Heart left ventricle (tissue), 16 donors: ENCODE data around the gene AGER. TPM values are rescaled to one million over a fixed set of nuclear protein-coding genes. Genes with fewer than 3 reads are reported as not detected.

Experiments
- ATAC-seq, 4 donors: fragments of 200-7000 bp; cut with Tn5 transposase; one replicate each; pipeline ENCODE4 v1.9.1; 2020 to 2022; ENCODE audit warnings: moderate library complexity in 4 of 4, mild to moderate bottlenecking in 3 of 4, moderate number of reproducible peaks in 1 of 4
- DNase-seq, 5 donors: peaks; one replicate each; pipeline ENCODE4 v3.0.0-alpha.2; 2020
- H3K27ac ChIP-seq, 12 donors: fragments of 200-600 bp; sonication (generic) in 4 of 12; one replicate each; pipeline versions ENCODE4 v1.5.0 to v1.8.0; 2016 to 2022; ENCODE audit warnings: mild to moderate bottlenecking in 2 of 12
- H3K27me3 ChIP-seq, 9 donors: fragments of 200-600 bp; sonication (generic) in 2 of 9; one replicate each; pipeline versions ENCODE4 v1.5.1 to v1.8.0; 2016 to 2022; ENCODE audit warnings: mild to moderate bottlenecking in 3 of 9
- H3K36me3 ChIP-seq, 9 donors: fragments of 200-600 bp; sonication (generic) in 2 of 9; one replicate each; pipeline versions ENCODE4 v1.5.0 to v1.8.0; 2018 to 2022; ENCODE audit warnings: mild to moderate bottlenecking in 2 of 9
- H3K4me1 ChIP-seq, 12 donors: fragments of 200-600 bp; sonication (generic) in 4 of 12; one replicate each; pipeline versions ENCODE4 v1.5.0 to v1.8.0; 2016 to 2022; ENCODE audit warnings: mild to moderate bottlenecking in 3 of 12
- H3K4me3 ChIP-seq, 12 donors: fragments of 200-600 bp; sonication (generic) in 4 of 12; one replicate each; pipeline versions ENCODE4 v1.5.0 to v1.8.0; 2017 to 2022; ENCODE audit warnings: mild to moderate bottlenecking in 9 of 12, moderate library complexity in 4 of 12
- H3K9me3 ChIP-seq, 12 donors: fragments of 200-600 bp; sonication (generic) in 4 of 12; one replicate each; pipeline versions ENCODE4 v1.5.0 to v1.8.0; 2016 to 2022; ENCODE audit warnings: mild to moderate bottlenecking in 1 of 12
- CTCF ChIP-seq, 12 donors: fragments of 200-600 bp; sonication (generic) in 4 of 12; IDR thresholded peaks; one replicate each; pipeline versions ENCODE4 v1.5.0 to v1.8.0; 2018 to 2022; ENCODE audit warnings: antibody characterized with exemption in 12 of 12, mild to moderate bottlenecking in 5 of 12
- POLR2A ChIP-seq, 2 donors: fragments of 450-650 bp; IDR thresholded peaks; one replicate each; pipeline ENCODE4 v1.6.1; 2017; ENCODE audit warnings: antibody characterized with exemption in 2 of 2, mild to moderate bottlenecking in 2 of 2, moderate library complexity in 2 of 2
- WGBS, 4 donors: extraction: QIAGEN DNeasy Blood & Tissue Kit in 2 of 4; methylation state at CpG; one replicate each; pipeline versions ENCODE4 v1.1.5 to v1.1.7; 2013 to 2018; 5-methylcytosine and 5-hydroxymethylcytosine counted together
- intact Hi-C, 10 donors: fragments of 100-400 bp; cut with DNase I; formaldehyde crosslinking; loops; one replicate each; pipeline versions ENCODE4 v1.11.1 to v1.14.2; 2022
- polyA plus RNA-seq, 2 donors: library from polyadenylated mRNA; stranded (reverse); fragments of 200-250 nt; gene quantifications; one replicate each; pipeline ENCODE4 v1.2.3, GENCODE V29; 2013
- total RNA-seq, 9 donors: library from RNA; depleted of rRNA in 2 of 9; stranded (reverse); fragments of >200 nt in 2 of 9; fragmentation: NEBNext Ultra II Directional in 3 of 9; extraction: Animal tissue kit (Norgen Biotek cat#: 25700) in 3 of 9; gene quantifications; one replicate each; pipeline versions ENCODE4 v1.1.0 to v1.2.4, GENCODE V29; 2016 to 2023
- donor health status: ischemic (EF 13 %, LVEDD 7.1; RV severe dilation, severe dysfunction).
- donor health status: healthy with polysubstance abuse.
- donor health status: DM: no; HTN: yes; CAD: no.
- donor health status: DM: no; HTN: no; CAD: no.
- donor health status: ischemic (EF 25% LVEDD 6.9; RV normal size, moderate dysfunction).
- donor health status: ischemic (EF 25% LVEDD 5.7; RV mildly dilated, moderate dysfunction).
- donor health status: healthy.
- donor health status: DM: yes; HTN: yes; CAD: no.
- donor health status: ischemic (EF 35%, LVEDD 5.7; RV mildly dilated, moderate dysfunction).
- donor health status: nonischemic (EF 11% LVEDD 7.7; RV severe dilation, severe dysfunction).
- donor health status: DM: yes; HTN: yes; CAD: no.
- donor health status: PGD.
- donor health status: ischemic (EF 29% LVEDD 5.4; RV normal size, mild dysfunction).
- donor health status: nonischemic (EF 23%, LVEDD 6.1; RV moderate dilation, normal function).

The AGER gene
- total and polyA plus RNA-seq, 11 donors: 0.69 to 5.7 (median 1.7) TPM; not detected in 1

DNA sequence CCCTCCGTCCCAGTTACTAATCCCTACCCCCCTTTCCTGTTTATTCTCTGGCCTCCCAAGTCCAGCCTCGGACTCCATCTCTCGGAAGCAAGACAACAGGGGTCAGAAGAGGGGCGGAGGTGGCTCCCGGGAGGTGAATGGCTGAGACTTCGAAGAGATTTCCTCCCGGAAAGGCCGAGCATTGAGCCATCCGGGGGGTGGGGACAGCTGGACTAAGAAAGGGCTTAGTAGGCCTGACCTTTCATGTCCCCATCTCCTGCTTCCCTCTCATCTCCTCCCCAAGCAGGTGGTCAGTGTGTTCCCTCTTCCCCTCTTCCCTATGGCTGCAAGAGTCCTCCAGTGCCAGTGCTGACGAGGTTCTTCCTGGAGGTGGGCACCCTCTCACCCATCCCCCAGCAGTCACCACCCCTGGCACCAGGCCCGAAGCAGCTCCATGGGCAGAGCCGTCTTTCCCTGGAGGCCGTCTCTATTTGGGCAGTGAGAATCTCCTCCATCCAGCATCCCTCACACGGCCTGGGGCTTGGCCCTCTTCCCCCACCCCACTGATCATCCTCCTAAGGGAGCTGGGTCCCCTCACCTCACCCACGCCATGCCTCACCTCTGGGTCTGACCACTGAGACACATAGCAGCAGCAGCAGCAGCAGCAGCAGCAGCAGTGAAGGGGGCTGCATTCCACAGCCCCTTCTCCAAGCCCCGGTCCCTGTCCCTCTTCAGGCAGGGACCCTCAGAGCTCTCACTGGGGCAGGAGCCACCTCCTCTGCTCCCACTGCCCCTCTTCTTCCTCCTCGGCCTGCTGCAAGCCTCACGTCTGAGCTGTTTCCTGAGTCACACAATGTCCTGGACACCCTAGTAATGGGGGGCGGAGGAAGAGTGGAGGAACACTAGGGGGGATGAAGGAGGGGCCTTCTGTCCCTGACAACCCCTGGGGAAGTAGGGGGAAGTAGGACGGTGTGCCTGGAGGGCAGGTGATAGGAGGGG is 39.5 kb upstream of the AGER start, which contains the start of gene NOTCH4:
Gene NOTCH4, minus strand, starts transcription at position 810 of the 978 bp plus-strand sequence. Its CDS starts 139 bp downstream, at position 671.
- intact Hi-C loops: no loop called here
- Histone ChIP-seq H3K9me3 (no peaks in the 10 kb centered on the region), H3K4me1 (peaks cover 0 to 6% (median 0%) of the 10 kb centered on the region in 12 donors), H3K36me3 (peaks cover 0 to 34% (median 8%) of the 10 kb centered on the region in 9 donors), H3K27ac (peak within 1 kb of the TSS; percentile 73 to 98 (median 92)), H3K27me3 (no peaks in the 10 kb centered on the region), H3K4me3 (peak within 1 kb of the TSS; percentile 14 to 66 (median 52))
- DNase-seq: peak in 4 of 5 donors; percentile 50 to 74 (median 68)
- TF ChIP-seq POLR2A (IDR thresholded peaks at IDR 0.05) (peak in 1 of 2 donors; percentile 38), CTCF (IDR thresholded peaks at IDR 0.05) (no peak)
- peak; percentile 65 to 90 (median 78) for ATAC-seq
- 38 to 51% (median 43%) methylated on average over 20 of the region's 20 CpGs for WGBS, 4 donors

DNA sequence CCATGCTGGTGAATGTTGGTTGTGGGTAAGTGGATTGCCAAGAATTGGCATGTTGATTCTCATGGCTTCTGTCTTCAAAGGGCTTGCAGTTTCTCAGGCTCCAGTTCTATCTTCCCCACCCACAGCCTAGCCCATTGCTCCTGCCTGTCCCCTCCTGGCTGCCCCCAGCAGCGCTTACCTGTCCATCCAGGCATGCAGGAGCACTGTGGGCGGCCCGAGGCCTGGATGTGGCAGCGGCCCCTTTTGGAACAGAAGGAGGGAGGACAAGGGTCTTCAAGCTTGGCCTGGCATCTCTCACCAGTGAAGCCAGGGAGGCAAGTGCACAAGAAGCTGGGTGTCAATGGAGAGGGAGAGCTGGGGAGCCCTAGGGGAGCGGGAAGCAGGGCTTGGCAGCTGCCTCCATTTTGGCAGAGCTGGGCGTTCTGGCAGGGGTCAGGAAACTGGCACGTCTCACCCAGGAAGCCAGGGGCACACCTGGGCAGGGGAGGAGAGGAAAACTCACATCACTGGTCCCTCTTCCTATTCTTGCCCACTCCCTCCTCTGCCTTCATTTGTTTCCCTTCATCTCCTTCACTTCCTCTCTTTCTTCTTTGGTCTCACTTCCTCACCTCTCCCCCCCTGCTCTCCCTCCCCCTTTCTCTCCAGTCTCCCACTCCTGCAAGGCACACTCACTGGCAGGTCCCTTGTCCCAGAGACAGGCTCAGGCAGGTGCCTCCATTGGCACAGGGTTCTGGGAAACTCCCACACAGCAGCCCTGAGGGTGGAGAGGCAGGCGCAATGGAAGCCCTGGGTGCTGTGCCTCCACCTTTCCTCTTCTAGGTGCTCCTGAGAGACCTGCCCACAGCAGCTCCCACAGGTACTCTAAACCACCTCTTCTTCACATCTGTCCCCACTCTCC is 38.5 kb upstream of the AGER start:
- Histone ChIP-seq H3K4me3 (peak overlapping the region; percentile 14 to 66 (median 52)), H3K4me1 (peaks cover 0 to 6% (median 0%) of the 10 kb centered on the region in 12 donors), H3K27ac (peak overlapping the region; percentile 49 to 98 (median 92)), H3K27me3 (no peaks in the 10 kb centered on the region), H3K36me3 (peaks cover 0 to 44% (median 17%) of the 10 kb centered on the region in 9 donors), H3K9me3 (no peaks in the 10 kb centered on the region)
- WGBS, 4 donors: 72 to 82% (median 80%) methylated on average over 8 of the region's 8 CpGs
- DNase-seq (no peak), ATAC-seq (peak in 2 of 4 donors; percentile 3 to 10)
- TF ChIP-seq POLR2A (IDR thresholded peaks at IDR 0.05) (no peak), CTCF (IDR thresholded peaks at IDR 0.05) (no peak)
- intact Hi-C loops: no loop called here

GRCh38 chr6:32220021-32220420 is 36.0 kb upstream of the AGER start:
- no peak overlapping the region for H3K4me3 ChIP-seq
- no peak for ATAC-seq
- DNase-seq: no peak
- no peak overlapping the region for H3K27ac ChIP-seq
- peaks cover 0 to 63% (median 26%) of the 10 kb centered on the region in 9 donors for H3K36me3 ChIP-seq
- 67 to 84% (median 75%) methylated on average over 1 to 4 of the region's 4 CpGs for WGBS, 4 donors
- H3K9me3 ChIP-seq: no peaks in the 10 kb centered on the region
- no peaks in the 10 kb centered on the region for H3K27me3 ChIP-seq
- peaks cover 0 to 6% (median 0%) of the 10 kb centered on the region in 12 donors for H3K4me1 ChIP-seq
- intact Hi-C loops: no loop called here
- TF ChIP-seq POLR2A (IDR thresholded peaks at IDR 0.05): no peak
- no peak for TF ChIP-seq CTCF (IDR thresholded peaks at IDR 0.05)
